Panc1 (cell line): ENCODE measurements around the gene DLGAP1. TPM values are rescaled to one million over a fixed set of nuclear protein-coding genes. Genes with fewer than 3 reads are reported as not detected.

Experiments
- ATAC-seq: fragments of 200-7000 bp; cut with Tn5 transposase; 2 replicates; pipeline ENCODE4 v1.9.1; 2020; ENCODE audit warnings: mild to moderate bottlenecking, moderate library complexity
- BruUV-seq: library from RNA; stranded (reverse); fragments of 400-500 nt; replicated peaks from 2 replicates; lab custom pipeline; 2021; lab: Mats Ljungman, UMichigan
- CTCF ChIA-PET: fragments of 300-600 bp; sonication (Branson Sonifier 250); formaldehyde crosslinking; loops from one replicate; lab custom pipeline; 2022; ENCODE audit warnings: antibody characterized with exemption; lab: Charles Lee
- POLR2A ChIA-PET: fragments of 300-600 bp; sonication (Branson Sonifier 250); formaldehyde crosslinking; loops from one replicate; lab custom pipeline; 2022; ENCODE audit warnings: antibody characterized with exemption; lab: Charles Lee
- DNase-seq: peaks from one replicate; pipeline ENCODE4 v3.0.0-alpha.2; 2010; ENCODE audit warnings: low read depth, low spot score
- H3K27ac ChIP-seq: 2 replicates; pipeline ENCODE4 v1.5.1; 2011; ENCODE audit warnings: mild to moderate bottlenecking, low read length, inconsistent platforms
- H3K27me3 ChIP-seq: fragments of 200-500 bp; sonication (Bioruptor generic); 2 replicates; pipeline ENCODE4 v1.6.0; 2014; ENCODE audit warnings: low read length, inconsistent platforms; ENCODE audit not compliant: control insufficient read depth, insufficient read depth
- H3K36me3 ChIP-seq: fragments of 200-500 bp; sonication (Bioruptor generic); 2 replicates; pipeline ENCODE4 v1.5.1; 2014; ENCODE audit warnings: inconsistent platforms, mild to moderate bottlenecking, low read length, moderate library complexity; ENCODE audit not compliant: control insufficient read depth, insufficient read depth
- H3K4me1 ChIP-seq: 2 replicates; pipeline ENCODE4 v1.5.1; 2011; ENCODE audit warnings: inconsistent platforms, mild to moderate bottlenecking, low read length, moderate library complexity; ENCODE audit not compliant: control insufficient read depth, insufficient read depth
- H3K4me3 ChIP-seq, 2 experiments: 2 replicates each; pipeline ENCODE4 v1.5.1; 2011 to 2012; ENCODE audit warnings: low read depth in 2 of 2, low read length in 2 of 2, mild to moderate bottlenecking in 2 of 2, inconsistent platforms in 1 of 2, moderate library complexity in 1 of 2
- H3K9me3 ChIP-seq: fragments of 200-500 bp; sonication (Bioruptor generic); 2 replicates; pipeline ENCODE4 v1.5.1; 2014; ENCODE audit warnings: low read depth, mild to moderate bottlenecking, inconsistent platforms, low read length, moderate library complexity; ENCODE audit not compliant: control insufficient read depth, insufficient read depth
- POLR2AphosphoS5 ChIP-seq: IDR thresholded peaks from 2 replicates; pipeline ENCODE4 v1.6.1; 2012; ENCODE audit warnings: mild to moderate bottlenecking, low read depth, low read length, moderate library complexity
- SIN3A ChIP-seq: IDR thresholded peaks from 2 replicates; pipeline ENCODE4 v1.6.1; 2012; ENCODE audit warnings: low read depth, mild to moderate bottlenecking, low read length, moderate library complexity, borderline replicate concordance; ENCODE audit not compliant: insufficient read depth
- TCF7L2 ChIP-seq: IDR thresholded peaks from 2 replicates; pipeline ENCODE4 v1.6.1; 2011; ENCODE audit warnings: mild to moderate bottlenecking, low read depth, low read length, inconsistent platforms
- in situ Hi-C: cut with HindIII; loops from 2 replicates; pipeline ENCODE4 v1.10.0; 2016; ENCODE audit warnings: low sequenced_read_pairs, low pct_unique_long_range_greater_than_20kb
- intact Hi-C: fragments of 100-400 bp; cut with micrococcal nuclease; formaldehyde crosslinking; loops from one replicate; pipeline ENCODE4 v1.10.0; 2022; ENCODE audit not compliant: unreplicated experiment
- total RNA-seq: library from RNA; stranded (reverse); gene quantifications from one replicate; pipeline ENCODE4 v1.2.1, GENCODE V29; 2021; ENCODE audit not compliant: unreplicated experiment
- TF ChIP-seq, protein P1 (sequence below): fragments of 450-650 bp; IDR thresholded peaks from 2 replicates; pipeline ENCODE4 v1.5.1; 2017; ENCODE audit warnings: mild to moderate bottlenecking
- TF ChIP-seq, protein P2 (sequence below), 2 experiments: IDR thresholded peaks; 2 replicates each; pipeline ENCODE4 v1.6.1; 2011 to 2012; ENCODE audit warnings: low read depth in 2 of 2, control low read depth in 1 of 2, low read length in 1 of 2, mild to moderate bottlenecking in 1 of 2, moderate library complexity in 1 of 2; ENCODE audit not compliant: insufficient read depth in 1 of 2

Gene DLGAP1
- total RNA-seq, 1 experiment from 2014 or later: 1.8 TPM

DNA sequence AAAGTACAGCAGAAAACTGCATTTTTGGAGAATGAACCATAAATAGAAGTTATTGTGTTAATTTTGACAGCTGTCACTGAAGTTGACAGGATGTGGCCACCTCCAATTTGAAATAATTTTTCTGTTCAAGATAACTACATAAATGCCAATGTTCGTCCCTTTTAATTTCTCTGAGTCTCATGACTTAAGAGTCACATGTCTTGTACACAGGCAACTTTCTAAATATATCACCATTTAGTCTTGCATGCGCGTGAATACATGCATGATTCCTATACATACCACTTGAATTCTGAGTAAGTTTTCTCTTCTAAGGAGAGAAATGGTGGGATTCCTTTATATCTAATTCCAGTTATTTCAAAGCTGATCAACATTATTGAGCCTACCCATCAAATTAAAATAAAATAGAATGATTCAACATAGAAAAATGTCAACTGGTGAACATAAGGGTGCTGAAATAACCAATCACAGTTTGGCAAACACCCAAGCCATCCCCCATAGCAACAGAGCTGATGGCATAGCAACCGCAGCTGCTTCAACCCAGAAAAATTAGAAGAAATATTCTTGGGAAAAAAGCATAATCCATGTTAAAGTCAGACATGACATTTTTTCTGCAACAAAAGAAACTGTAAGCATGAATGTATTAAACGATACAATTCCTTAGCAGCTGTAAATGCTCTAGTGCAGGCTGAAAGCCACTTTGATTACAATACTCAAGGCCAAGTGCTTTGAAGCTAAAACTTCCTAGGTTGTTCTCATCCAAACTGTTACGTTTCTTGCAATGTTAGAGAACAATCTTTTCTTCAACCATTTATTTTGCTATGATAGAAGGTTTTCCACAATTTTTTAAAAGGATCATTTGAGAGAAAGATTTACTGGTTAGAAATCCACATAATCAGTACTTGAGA is 282.7 kb downstream of the DLGAP1 start:
- intact Hi-C loops (no loop called here), in situ Hi-C loops (no loop called here)
- POLR2A ChIA-PET: no interaction called here
- no peaks in the 10 kb centered on the region for H3K4me1 ChIP-seq
- H3K9me3 ChIP-seq: no peaks in the 10 kb centered on the region
- CTCF ChIA-PET: no interaction called here
- no peaks in the 10 kb centered on the region for H3K27me3 ChIP-seq
- ATAC-seq: no peak
- H3K4me3 ChIP-seq: no peak overlapping the region
- DNase-seq: no peak
- H3K36me3 ChIP-seq: no peaks in the 10 kb centered on the region
- H3K27ac ChIP-seq: no peak overlapping the region
- TF ChIP-seq, protein P1, sequence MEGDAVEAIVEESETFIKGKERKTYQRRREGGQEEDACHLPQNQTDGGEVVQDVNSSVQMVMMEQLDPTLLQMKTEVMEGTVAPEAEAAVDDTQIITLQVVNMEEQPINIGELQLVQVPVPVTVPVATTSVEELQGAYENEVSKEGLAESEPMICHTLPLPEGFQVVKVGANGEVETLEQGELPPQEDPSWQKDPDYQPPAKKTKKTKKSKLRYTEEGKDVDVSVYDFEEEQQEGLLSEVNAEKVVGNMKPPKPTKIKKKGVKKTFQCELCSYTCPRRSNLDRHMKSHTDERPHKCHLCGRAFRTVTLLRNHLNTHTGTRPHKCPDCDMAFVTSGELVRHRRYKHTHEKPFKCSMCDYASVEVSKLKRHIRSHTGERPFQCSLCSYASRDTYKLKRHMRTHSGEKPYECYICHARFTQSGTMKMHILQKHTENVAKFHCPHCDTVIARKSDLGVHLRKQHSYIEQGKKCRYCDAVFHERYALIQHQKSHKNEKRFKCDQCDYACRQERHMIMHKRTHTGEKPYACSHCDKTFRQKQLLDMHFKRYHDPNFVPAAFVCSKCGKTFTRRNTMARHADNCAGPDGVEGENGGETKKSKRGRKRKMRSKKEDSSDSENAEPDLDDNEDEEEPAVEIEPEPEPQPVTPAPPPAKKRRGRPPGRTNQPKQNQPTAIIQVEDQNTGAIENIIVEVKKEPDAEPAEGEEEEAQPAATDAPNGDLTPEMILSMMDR: no peak
- no peak for TF ChIP-seq POLR2AphosphoS5
- TF ChIP-seq SIN3A: no peak
- TF ChIP-seq, protein P2, sequence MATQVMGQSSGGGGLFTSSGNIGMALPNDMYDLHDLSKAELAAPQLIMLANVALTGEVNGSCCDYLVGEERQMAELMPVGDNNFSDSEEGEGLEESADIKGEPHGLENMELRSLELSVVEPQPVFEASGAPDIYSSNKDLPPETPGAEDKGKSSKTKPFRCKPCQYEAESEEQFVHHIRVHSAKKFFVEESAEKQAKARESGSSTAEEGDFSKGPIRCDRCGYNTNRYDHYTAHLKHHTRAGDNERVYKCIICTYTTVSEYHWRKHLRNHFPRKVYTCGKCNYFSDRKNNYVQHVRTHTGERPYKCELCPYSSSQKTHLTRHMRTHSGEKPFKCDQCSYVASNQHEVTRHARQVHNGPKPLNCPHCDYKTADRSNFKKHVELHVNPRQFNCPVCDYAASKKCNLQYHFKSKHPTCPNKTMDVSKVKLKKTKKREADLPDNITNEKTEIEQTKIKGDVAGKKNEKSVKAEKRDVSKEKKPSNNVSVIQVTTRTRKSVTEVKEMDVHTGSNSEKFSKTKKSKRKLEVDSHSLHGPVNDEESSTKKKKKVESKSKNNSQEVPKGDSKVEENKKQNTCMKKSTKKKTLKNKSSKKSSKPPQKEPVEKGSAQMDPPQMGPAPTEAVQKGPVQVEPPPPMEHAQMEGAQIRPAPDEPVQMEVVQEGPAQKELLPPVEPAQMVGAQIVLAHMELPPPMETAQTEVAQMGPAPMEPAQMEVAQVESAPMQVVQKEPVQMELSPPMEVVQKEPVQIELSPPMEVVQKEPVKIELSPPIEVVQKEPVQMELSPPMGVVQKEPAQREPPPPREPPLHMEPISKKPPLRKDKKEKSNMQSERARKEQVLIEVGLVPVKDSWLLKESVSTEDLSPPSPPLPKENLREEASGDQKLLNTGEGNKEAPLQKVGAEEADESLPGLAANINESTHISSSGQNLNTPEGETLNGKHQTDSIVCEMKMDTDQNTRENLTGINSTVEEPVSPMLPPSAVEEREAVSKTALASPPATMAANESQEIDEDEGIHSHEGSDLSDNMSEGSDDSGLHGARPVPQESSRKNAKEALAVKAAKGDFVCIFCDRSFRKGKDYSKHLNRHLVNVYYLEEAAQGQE (IDR thresholded peaks at IDR 0.05; ENCODE audit: insufficient read depth in 1 of 2, low read depth in 2 of 2, low read length in 1 of 2): no peak
- no peak for TF ChIP-seq TCF7L2
- BruUV-seq: no TSS peak

DNA sequence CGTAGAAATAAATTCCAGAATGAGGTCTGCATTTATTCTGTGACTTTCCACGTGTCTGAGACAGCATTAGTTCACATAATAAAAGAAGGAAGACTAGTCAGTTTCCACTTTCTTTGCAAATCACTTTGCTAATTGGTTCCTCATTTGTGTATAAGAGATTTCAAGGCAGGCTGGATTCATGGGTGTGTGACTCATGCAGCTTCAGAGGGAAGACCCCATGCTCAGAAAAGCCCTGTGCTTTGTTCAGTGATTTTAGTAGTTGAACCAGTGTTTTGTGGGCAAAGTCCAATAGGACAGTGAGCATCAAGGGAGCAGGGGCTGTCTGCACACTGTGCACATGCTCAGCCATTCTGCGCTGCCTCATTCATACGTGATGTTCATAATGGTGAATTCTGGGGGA is 297.8 kb downstream of the DLGAP1 start:
- TF ChIP-seq POLR2AphosphoS5 (no peak), SIN3A (no peak), TCF7L2 (no peak)
- TF ChIP-seq, protein P2 (IDR thresholded peaks at IDR 0.05; ENCODE audit: insufficient read depth in 1 of 2, low read depth in 2 of 2, low read length in 1 of 2): no peak
- TF ChIP-seq, protein P1: no peak
- H3K27ac ChIP-seq: no peak overlapping the region
- POLR2A ChIA-PET: no interaction called here
- no peak overlapping the region for H3K4me3 ChIP-seq
- ATAC-seq (no peak), DNase-seq (no peak)
- no peaks in the 10 kb centered on the region for H3K4me1 ChIP-seq
- intact Hi-C loops (no loop called here), in situ Hi-C loops (no loop called here)
- CTCF ChIA-PET: no interaction called here
- no peaks in the 10 kb centered on the region for H3K36me3 ChIP-seq
- H3K9me3 ChIP-seq: no peaks in the 10 kb centered on the region
- no peaks in the 10 kb centered on the region for H3K27me3 ChIP-seq
- BruUV-seq: no TSS peak
